Upper lobe of right lung (tissue), 1 donor: ENCODE results near the gene SLC6A12. TPM values are rescaled to one million over a fixed set of nuclear protein-coding genes. Genes with fewer than 3 reads are reported as not detected.
"Not testable (repeated sequence)": the region's sequence is repeated elsewhere in the genome, so short reads cannot be mapped to it uniquely, and the experiment has no call there.

Source experiments
- ATAC-seq: fragments of 200-7000 bp; cut with Tn5 transposase; one replicate; pipeline ENCODE4 v1.9.1; 2020; ENCODE audit warnings: mild to moderate bottlenecking, moderate library complexity
- DNase-seq: peaks from one replicate; pipeline ENCODE4 v3.0.0-alpha.2; 2020
- H3K27ac ChIP-seq: fragments of 200-600 bp; one replicate; pipeline ENCODE4 v1.8.0; 2022
- H3K27me3 ChIP-seq: fragments of 200-600 bp; one replicate; pipeline ENCODE4 v1.8.0; 2022; ENCODE audit warnings: mild to moderate bottlenecking
- H3K36me3 ChIP-seq: fragments of 200-600 bp; one replicate; pipeline ENCODE4 v1.8.0; 2022
- H3K4me1 ChIP-seq: fragments of 200-600 bp; one replicate; pipeline ENCODE4 v1.8.0; 2022
- H3K4me3 ChIP-seq: fragments of 200-600 bp; one replicate; pipeline ENCODE4 v1.8.0; 2022; ENCODE audit warnings: mild to moderate bottlenecking
- H3K9me3 ChIP-seq: fragments of 200-600 bp; one replicate; pipeline ENCODE4 v1.8.0; 2022
- CTCF ChIP-seq: fragments of 200-600 bp; IDR thresholded peaks from one replicate; pipeline ENCODE4 v1.8.0; 2022; ENCODE audit warnings: antibody characterized with exemption
- intact Hi-C: fragments of 100-400 bp; cut with DNase I; formaldehyde crosslinking; loops from one replicate; pipeline ENCODE4 v1.11.0; 2022
- total RNA-seq: library from RNA; stranded (reverse); fragmentation: NEBNext Ultra II Directional; extraction: Animal tissue kit (Norgen Biotek cat#: 25700); gene quantifications from one replicate; pipeline ENCODE4 v1.2.1, GENCODE V29; 2021
- donor health status: DM: no; HTN: yes; CAD: no; lungs with severe emphysema.

Gene SLC6A12
- total RNA-seq, 1 donor from 2014 or later: 11.1 TPM

GRCh38 chr12:238736-239398, 24.9 kb upstream of the SLC6A12 start:
- ATAC-seq (no peak), DNase-seq (peak; percentile 15)
- H3K9me3 ChIP-seq: no peaks in the 10 kb centered on the region
- H3K27me3 ChIP-seq: peaks cover 4% of the 10 kb centered on the region
- intact Hi-C loops: no loop called here
- no peak overlapping the region for H3K27ac ChIP-seq
- no peaks in the 10 kb centered on the region for H3K36me3 ChIP-seq
- no peaks in the 10 kb centered on the region for H3K4me1 ChIP-seq
- no peak for TF ChIP-seq CTCF
- no peak overlapping the region for H3K4me3 ChIP-seq

GRCh38 chr12:238116-238515, 24.2 kb upstream of the SLC6A12 start:
- intact Hi-C loops: no loop called here
- no peak for ATAC-seq

GRCh38 chr12:237026-237815, 23.3 kb upstream of the SLC6A12 start:
- Histone ChIP-seq H3K36me3 (no peaks in the 10 kb centered on the region), H3K27ac (no peak overlapping the region), H3K4me3 (no peak overlapping the region), H3K9me3 (no peaks in the 10 kb centered on the region), H3K4me1 (no peaks in the 10 kb centered on the region), H3K27me3 (peaks cover 4% of the 10 kb centered on the region)
- peak; percentile 48 for DNase-seq
- no peak for TF ChIP-seq CTCF
- intact Hi-C loops: no loop called here
- no peak for ATAC-seq

More at GRCh38 chr12:238116-238515, 24.2 kb upstream of the SLC6A12 start:
- TF ChIP-seq CTCF: no peak
- peak; percentile 6 for DNase-seq
- H3K27ac ChIP-seq: no peak overlapping the region
- H3K4me3 ChIP-seq: no peak overlapping the region
- H3K9me3 ChIP-seq: no peaks in the 10 kb centered on the region
- H3K4me1 ChIP-seq: no peaks in the 10 kb centered on the region
- peaks cover 4% of the 10 kb centered on the region for H3K27me3 ChIP-seq
- no peaks in the 10 kb centered on the region for H3K36me3 ChIP-seq

- Histone ChIP-seq H3K9me3 (no peaks in the 10 kb centered on the region), H3K4me1 (no peaks in the 10 kb centered on the region), H3K36me3 (no peaks in the 10 kb centered on the region), H3K4me3 (no peak overlapping the region), H3K27me3 (peaks cover 4% of the 10 kb centered on the region), H3K27ac (no peak overlapping the region)
- no peak for DNase-seq
- no peak for TF ChIP-seq CTCF
- intact Hi-C loops: no loop called here
- no peak for ATAC-seq
These were observed 22.5 kb upstream of the SLC6A12 start for GRCh38 chr12:236445-236844.

- H3K27me3 ChIP-seq, H3K27ac ChIP-seq, H3K36me3 ChIP-seq, ATAC-seq, H3K9me3 ChIP-seq, intact Hi-C loops, H3K4me1 ChIP-seq, H3K4me3 ChIP-seq: not testable (repeated sequence)
- peak; percentile 3 for DNase-seq
These were observed 22.0 kb upstream of the SLC6A12 start for GRCh38 chr12:235967-236366.

- no peak for TF ChIP-seq CTCF
- H3K27me3 ChIP-seq: peaks cover 4% of the 10 kb centered on the region
- no peaks in the 10 kb centered on the region for H3K9me3 ChIP-seq
- H3K4me3 ChIP-seq: no peak overlapping the region
- intact Hi-C loops: no loop called here
- no peak overlapping the region for H3K27ac ChIP-seq
- DNase-seq (peak; percentile 29), ATAC-seq (no peak)
- H3K36me3 ChIP-seq: no peaks in the 10 kb centered on the region
- H3K4me1 ChIP-seq: no peaks in the 10 kb centered on the region
These were observed 21.0 kb upstream of the SLC6A12 start for GRCh38 chr12:234891-235415.
